Glomerular endothelial cell (primary cell): ENCODE data around the gene POC1A. TPM values are rescaled to one million over a fixed set of nuclear protein-coding genes. Genes with fewer than 3 reads are reported as not detected.

Experiments
- DNase-seq: peaks from one replicate; pipeline ENCODE4 v3.0.0-alpha.2; 2011; ENCODE audit warnings: low read depth, low spot score; ENCODE audit errors: extremely low read depth
- total RNA-seq: library from RNA; depleted of rRNA; stranded (reverse); fragments of >200 nt; gene quantifications from 2 replicates; pipeline ENCODE4 v1.2.3, GENCODE V29; 2015

Gene POC1A
- total RNA-seq, 1 donor from 2014 or later = 4.7 TPM

DNA sequence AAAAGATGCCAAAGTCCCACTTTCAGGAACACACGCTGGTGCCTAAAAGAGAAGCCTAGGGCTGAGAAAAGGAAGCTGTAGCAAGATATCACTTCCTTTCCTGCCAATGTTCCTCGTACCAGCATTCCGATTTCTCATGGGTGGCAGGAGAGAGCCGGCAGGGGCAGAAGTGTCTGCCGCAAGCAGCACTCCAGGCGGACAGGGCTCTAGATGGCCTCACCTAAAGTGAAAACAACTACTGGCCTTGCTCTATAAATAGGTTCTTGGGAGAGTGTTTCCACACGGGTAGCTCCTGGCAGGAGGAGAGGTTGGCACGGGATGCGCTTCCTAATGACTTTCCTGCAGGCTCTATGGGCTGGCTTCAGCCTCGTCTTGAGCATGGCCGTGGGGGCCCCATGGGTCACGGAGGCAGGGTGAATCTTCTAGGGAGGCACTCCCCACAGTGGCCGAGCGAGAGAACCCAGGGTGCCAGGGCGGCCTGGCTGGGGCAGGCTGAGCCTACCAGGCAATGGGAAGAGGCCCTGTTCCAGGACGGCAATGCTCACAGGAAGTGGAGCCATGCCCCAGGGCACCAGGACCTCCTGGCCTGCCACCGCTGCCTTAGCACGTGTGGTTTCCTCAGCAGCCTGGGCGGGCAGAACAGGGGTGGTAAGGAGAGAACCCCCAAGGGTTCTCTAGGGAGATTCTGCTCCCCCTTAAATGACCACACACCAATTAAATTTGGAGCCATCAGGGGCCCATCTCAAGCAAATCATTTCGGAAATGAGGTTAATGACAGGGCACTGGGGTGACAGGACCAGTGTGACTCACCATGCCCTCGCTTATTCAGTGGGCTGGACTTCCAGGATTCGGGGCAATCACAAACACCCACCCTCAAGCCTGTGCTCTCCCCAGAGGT lies 83.2 kb downstream of the POC1A start:
- no peak for DNase-seq

DNA sequence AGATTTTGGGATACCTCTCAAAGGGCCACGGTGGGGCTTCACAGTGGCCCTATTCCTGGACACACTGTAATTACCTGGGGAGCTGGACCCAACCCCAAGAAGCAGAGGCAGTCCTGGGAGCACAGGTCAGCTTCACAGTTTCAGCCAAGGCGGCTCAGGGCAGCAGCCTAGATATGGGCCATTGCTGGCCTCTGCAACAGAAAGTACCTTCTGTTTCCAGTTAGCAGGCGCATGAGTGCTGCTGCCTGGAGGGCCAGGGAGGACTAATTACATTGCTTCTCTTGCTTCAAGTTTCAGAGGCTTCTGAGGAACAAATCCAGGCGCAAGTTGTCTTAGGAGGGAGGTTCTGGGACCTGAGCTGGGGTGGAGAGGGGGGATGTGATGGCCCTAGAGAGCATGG lies 84.4 kb downstream of the POC1A start:
- no peak for DNase-seq

DNA sequence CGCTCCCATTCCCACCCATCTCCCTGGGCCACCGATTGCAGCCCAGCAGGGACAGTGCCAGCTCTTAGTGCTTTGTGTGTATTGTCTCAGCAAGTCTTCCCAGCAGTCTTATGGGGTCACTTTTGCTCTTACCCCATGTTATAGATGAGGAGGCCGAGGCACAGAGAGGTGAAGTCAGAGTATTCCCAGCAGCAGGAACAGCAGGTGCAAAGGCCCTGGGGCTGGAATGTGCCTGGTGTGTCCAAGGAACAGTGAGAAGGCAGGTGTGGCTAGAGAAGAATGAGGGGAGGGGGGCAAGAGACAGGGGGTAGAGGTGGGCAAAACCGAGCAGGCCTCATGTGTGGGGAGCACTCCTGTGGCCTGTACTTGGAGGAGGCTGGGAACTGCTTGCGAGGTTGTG lies 85.1 kb downstream of the POC1A start:
- DNase-seq = no peak

GRCh38 chr3:52068730-52069129 lies 85.5 kb downstream of the POC1A start:
- no peak for DNase-seq

- no peak for DNase-seq
Observed at GRCh38 chr3:52068055-52068571, 86.1 kb downstream of the POC1A start.

DNA sequence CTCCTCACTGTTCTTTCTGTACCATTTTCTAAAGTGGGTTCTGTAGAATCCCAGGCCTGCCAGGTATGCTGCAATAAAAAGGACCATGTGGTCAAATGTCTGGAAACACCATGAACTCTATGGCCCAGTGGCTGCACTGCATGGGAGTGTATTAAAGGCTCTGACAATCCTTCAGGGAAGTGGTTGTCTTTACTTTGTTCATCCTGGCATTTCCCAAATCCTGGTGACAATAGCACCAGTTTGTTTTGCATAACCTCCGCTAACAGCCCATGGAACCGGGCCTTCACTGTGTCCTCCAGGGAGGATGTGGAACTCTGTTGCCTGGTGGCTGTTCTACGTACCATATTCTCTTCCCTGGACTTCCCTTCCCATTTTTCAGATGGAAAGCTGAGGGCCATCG lies 86.7 kb downstream of the POC1A start:
- no peak for DNase-seq

DNA sequence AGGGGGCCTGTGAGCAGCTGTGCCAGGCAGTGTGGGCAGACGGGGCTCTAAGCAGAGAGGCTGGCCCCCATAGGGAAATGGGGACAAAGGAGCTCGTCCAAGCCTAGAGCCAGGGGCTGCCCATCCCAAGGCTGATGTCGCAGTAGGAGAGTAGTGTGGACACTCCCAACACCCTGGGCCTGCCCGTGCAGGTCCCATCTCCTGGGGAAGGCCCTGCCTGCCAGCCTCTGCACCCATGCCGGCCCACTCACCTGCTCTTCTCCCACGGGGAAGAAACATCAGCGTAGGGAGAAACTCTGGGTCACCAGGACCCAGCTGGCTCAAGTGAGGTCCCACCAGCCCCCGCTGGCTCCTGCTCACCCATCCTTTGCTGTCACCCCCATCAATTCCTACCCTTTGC lies 87.2 kb downstream of the POC1A start:
- DNase-seq = no peak

GRCh38 chr3:52065264-52065756 lies 88.9 kb downstream of the POC1A start:
- DNase-seq = no peak

- no peak for DNase-seq
Observed at GRCh38 chr3:52064561-52064960, 89.7 kb downstream of the POC1A start.

DNA sequence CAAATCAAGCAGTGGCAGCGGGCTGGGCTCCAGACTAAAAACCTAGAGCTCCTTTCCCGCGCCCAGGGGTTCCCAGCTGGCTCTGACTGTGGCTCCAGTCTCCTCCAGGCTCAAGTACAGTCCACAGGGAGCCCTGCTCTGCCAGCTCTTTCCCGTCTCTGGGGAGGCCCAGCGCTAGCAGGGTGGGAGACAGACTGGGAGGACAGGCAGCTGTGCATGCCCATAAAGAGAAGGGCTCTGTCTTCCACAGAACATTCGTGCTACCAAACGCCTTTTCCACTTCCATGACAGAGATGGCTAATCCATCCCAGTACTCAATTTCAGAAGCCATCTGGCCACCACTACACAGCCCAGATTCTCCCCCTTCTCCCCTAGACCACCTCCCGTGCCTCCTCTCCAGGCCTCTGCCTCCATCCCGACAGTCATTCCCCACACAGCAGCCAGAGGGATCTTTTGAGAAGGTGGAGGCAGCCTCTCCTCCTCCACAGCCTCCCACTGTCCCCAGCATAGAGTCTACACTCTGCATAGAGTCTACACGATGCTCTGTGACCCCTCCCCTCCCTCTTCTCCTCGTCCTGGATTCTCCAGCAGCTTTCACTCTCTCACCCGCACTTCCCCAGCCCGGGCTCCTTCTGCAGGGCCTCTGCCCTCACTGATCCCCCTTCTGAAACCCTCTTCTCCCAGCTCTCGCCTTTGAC lies 91.0 kb downstream of the POC1A start:
- DNase-seq = no peak

GRCh38 chr3:52062505-52062904 lies 91.7 kb downstream of the POC1A start:
- no peak for DNase-seq

- DNase-seq = no peak
Observed at GRCh38 chr3:52061121-52061910, 92.9 kb downstream of the POC1A start.

- no peak for DNase-seq
Observed at GRCh38 chr3:52059781-52060180, 94.4 kb downstream of the POC1A start.

DNA sequence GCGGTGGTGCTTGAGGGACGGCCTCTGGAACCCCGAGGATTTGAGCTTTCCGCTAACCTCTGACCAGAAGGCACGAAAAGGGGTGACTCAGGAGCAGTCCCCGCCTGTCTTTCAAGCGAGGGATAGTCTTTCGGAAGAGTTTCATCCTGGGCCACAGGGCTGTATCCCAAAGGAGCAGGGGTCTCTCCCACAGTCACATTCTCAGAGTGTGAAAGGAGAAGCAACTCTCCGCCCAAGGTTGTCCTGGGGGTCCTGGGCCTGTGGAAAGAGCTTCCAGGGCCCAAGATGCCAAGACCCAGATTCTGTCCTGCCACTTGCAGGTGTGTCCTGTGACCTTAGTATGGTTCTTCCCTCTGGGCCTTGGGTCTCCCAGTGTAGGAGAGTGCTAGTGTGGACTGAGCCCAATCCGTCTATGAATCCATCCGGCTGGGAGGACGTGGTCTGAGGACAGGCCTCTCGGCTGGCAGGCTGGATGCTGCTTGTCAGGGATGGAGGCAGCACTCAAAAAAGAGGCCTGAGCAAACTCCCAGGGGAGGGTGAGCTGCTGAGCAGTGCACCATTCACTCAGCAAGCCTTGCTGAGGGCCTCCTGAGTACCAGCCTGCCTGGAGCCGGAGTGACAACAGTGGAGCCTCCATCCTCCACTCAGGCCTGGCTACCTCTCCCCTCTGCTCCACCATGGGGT lies 96.3 kb downstream of the POC1A start:
- DNase-seq = no peak

DNA sequence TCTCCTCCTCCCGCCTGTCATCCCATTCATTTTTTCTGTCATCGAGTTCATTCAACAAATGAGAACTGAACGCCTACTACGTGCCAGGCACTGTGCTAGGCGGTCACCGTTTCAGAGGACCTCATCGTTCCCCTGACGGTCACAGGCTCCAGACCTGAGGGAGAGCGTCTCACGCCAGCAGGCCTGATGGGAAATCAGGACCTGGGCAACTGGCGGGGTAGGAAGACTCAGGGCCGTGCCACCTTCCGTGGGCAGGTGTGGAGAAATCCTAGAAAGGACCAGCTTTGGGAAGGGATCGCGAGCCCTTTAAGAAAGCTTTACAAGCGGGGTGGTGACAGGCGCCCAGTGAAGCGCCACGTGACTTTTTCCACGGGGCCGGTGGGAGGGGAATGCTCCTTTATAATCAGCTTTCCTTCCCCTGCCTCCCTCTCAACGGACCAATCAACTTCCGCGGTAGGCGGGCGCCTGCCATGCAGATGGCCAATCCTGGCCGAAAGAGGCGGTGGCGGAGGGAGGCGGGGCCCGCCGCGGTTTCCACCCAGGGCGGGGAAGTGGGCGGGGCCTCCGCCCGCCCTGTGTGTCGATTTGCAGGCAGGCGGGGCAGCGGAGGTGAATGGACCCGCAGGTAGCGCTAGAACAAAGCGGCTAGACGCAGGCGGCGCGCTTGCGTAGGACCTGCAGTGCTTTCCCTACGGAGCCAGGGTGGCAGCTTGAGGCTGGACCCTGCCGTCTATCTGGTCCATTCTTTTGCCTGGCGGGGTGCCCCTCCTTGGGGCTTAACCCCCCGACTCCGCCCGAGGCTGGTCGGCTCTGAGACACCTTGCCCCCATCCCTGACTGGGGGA lies 97.0 kb downstream of the POC1A start:
- DNase-seq = peak; percentile 84

GRCh38 chr3:52056521-52056967 lies 97.7 kb downstream of the POC1A start, which contains the start of gene DUSP7:
Gene DUSP7 (minus strand): TSS chr3:52056571. CDS start chr3:52056366, 205 bp downstream.
- no peak for DNase-seq

DNA sequence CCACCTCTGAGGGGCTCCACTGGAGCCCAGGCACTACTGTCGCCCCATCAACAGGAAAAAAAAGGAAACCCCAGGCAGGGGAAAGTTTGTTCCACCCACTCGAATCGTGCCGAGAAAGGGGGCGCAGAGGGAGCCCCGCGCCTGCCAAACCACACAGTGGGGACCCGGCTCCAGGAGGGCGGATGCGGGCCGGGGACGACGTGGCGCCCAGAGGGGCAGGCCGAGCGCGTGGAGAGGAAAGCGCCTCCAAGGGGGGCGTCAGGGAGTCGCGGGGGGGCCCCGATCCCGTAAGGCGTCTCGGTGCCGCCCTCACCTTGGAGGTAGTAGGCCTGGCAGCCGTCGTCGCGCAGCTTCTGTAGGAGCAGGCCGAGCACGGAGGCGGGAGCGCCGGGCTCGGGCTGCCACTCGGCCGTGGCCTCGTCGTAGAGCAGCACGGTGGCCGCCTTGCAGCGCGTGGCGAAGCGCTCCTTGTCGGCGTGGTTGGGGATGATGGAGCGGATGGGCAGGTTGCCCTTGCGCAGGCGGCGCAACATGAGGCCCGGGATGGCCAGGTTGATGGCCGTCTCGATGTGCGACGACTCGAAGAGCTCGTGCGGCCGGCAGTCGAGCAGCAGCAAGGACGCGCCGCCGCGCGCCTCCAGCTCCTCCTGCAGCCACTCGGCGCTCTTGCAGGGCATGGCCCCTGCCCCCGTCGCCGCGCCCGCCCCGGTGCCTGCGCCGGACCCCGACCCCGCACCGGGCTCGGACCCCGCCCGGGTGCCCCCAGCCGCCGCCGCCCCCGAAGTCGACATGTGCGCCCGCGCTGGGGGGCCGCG lies 98.5 kb downstream of the POC1A start:
- no peak for DNase-seq
